ENCODE measurements around the gene NR5A1.

Gene NR5A1

GRCh38 chr9:124448019-124448418 is 59.2 kb downstream of the NR5A1 start:
- no peak for TF ChIP-seq ZNF565 (CRISPR knock-in tag; conservative IDR thresholded peaks at IDR 0.05; ENCODE audit: low read depth)
- TF ChIP-seq OSR1 (CRISPR knock-in tag; IDR thresholded peaks at IDR 0.05), result no peak
- no peak for TF ChIP-seq CSRNP3 (CRISPR knock-in tag; IDR thresholded peaks at IDR 0.05)
- TF ChIP-seq CREB5 (CRISPR knock-in tag; IDR thresholded peaks at IDR 0.05; ENCODE audit: low read depth), result no peak
- no peak for TF ChIP-seq GLIS3 (CRISPR knock-in tag; IDR thresholded peaks at IDR 0.05)
- no peak for TF ChIP-seq RARB (CRISPR knock-in tag; IDR thresholded peaks at IDR 0.05)
- TF ChIP-seq ZNF70 (CRISPR knock-in tag; IDR thresholded peaks at IDR 0.05), result no peak
- TF ChIP-seq ZNF8 (CRISPR knock-in tag; IDR thresholded peaks at IDR 0.05), result no peak
- no peak for TF ChIP-seq PPARA (CRISPR knock-in tag; IDR thresholded peaks at IDR 0.05; ENCODE audit: borderline replicate concordance)
- no peak for ATAC-seq

GRCh38 chr9:124447297-124447661 is 59.9 kb downstream of the NR5A1 start:
- TF ChIP-seq TOX (CRISPR knock-in tag; IDR thresholded peaks at IDR 0.05; ENCODE audit: borderline replicate concordance), result no peak
- no peak for TF ChIP-seq SNAI2 (CRISPR knock-in tag; IDR thresholded peaks at IDR 0.05)
- TF ChIP-seq CSRNP3 (CRISPR knock-in tag; IDR thresholded peaks at IDR 0.05), result no peak
- no peak for TF ChIP-seq OSR1 (CRISPR knock-in tag; IDR thresholded peaks at IDR 0.05)
- no peak for TF ChIP-seq TCF4 (CRISPR knock-in tag; IDR thresholded peaks at IDR 0.05; ENCODE audit: borderline replicate concordance)
- no peak for TF ChIP-seq TSHZ2 (CRISPR knock-in tag; IDR thresholded peaks at IDR 0.05)
- no peak for TF ChIP-seq ZNF565 (CRISPR knock-in tag; conservative IDR thresholded peaks at IDR 0.05; ENCODE audit: low read depth)
- TF ChIP-seq ZNF70 (CRISPR knock-in tag; IDR thresholded peaks at IDR 0.05), result no peak
- no peak for TF ChIP-seq RARB (CRISPR knock-in tag; IDR thresholded peaks at IDR 0.05)
- no peak for TF ChIP-seq BACH2 (CRISPR knock-in tag; IDR thresholded peaks at IDR 0.05; ENCODE audit: borderline replicate concordance)
- no peak for TF ChIP-seq ZFP30 (CRISPR knock-in tag; IDR thresholded peaks at IDR 0.05)
- no peak for TF ChIP-seq ISL1 (CRISPR knock-in tag; IDR thresholded peaks at IDR 0.05)
- TF ChIP-seq CSDC2 (CRISPR knock-in tag; IDR thresholded peaks at IDR 0.05), result no peak
- TF ChIP-seq POU6F1 (CRISPR knock-in tag; IDR thresholded peaks at IDR 0.05; ENCODE audit: borderline replicate concordance, low read depth), result no peak
- TF ChIP-seq ESRRG (CRISPR knock-in tag; IDR thresholded peaks at IDR 0.05), result no peak
- no peak for TF ChIP-seq PATZ1 (CRISPR knock-in tag; IDR thresholded peaks at IDR 0.05; ENCODE audit: borderline replicate concordance)
- no peak for TF ChIP-seq ZNF8 (CRISPR knock-in tag; IDR thresholded peaks at IDR 0.05)
- TF ChIP-seq ARNTL (CRISPR knock-in tag; IDR thresholded peaks at IDR 0.05; ENCODE audit: borderline replicate concordance, low read depth), result no peak

More at GRCh38 chr9:124447297-124447661, 59.9 kb downstream of the NR5A1 start:
- ATAC-seq, result no peak
